Upper lobe of left lung (tissue), 6 donors: ENCODE data around the gene MYLK4. TPM values are rescaled to one million over a fixed set of nuclear protein-coding genes. Genes with fewer than 3 reads are reported as not detected.

Experiments
- ATAC-seq, 2 donors: fragments of 200-7000 bp; cut with Tn5 transposase; one replicate each; pipeline ENCODE4 v1.9.1; 2022; ENCODE audit warnings: mild to moderate bottlenecking in 2 of 2, moderate library complexity in 2 of 2; ENCODE audit not compliant: low FRiP score in 2 of 2
- DNase-seq, 2 donors: peaks; one replicate each; pipeline ENCODE4 v3.0.0-alpha.2; 2019 to 2020
- H3K27ac ChIP-seq, 4 donors: fragments of 200-600 bp; sonication (generic); one replicate each; pipeline ENCODE4 v1.5.1; 2016 to 2019
- H3K27me3 ChIP-seq, 4 donors: fragments of 200-600 bp; sonication (generic); one replicate each; pipeline ENCODE4 v1.5.1; 2017 to 2019
- H3K36me3 ChIP-seq, 4 donors: fragments of 200-600 bp; sonication (generic); one replicate each; pipeline ENCODE4 v1.5.1; 2016 to 2019
- H3K4me1 ChIP-seq, 4 donors: fragments of 200-600 bp; sonication (generic); one replicate each; pipeline ENCODE4 v1.5.1; 2018 to 2019
- H3K4me3 ChIP-seq, 4 donors: fragments of 200-600 bp; sonication (generic); one replicate each; pipeline ENCODE4 v1.5.1; 2017 to 2019; ENCODE audit warnings: mild to moderate bottlenecking in 2 of 4, moderate library complexity in 1 of 4
- H3K9me3 ChIP-seq, 4 donors: fragments of 200-600 bp; sonication (generic); one replicate each; pipeline ENCODE4 v1.5.1; 2018 to 2019
- CTCF ChIP-seq, 6 experiments: fragments of 450-650 bp in 4 of 6; fragments of 200-600 bp in 2 of 6; sonication (generic) in 2 of 6; IDR thresholded peaks; one replicate each; pipeline ENCODE4 v1.5.1; 2016 to 2019; ENCODE audit warnings: antibody characterized with exemption in 6 of 6
- EP300 ChIP-seq, 4 donors: sonication (generic); formaldehyde crosslinking; IDR thresholded peaks; one replicate each; pipeline ENCODE4 v1.5.1; 2017; ENCODE audit warnings: antibody characterized with exemption in 4 of 4, control low read depth in 2 of 4
- POLR2A ChIP-seq, 4 donors: fragments of 450-650 bp; IDR thresholded peaks; one replicate each; pipeline ENCODE4 v1.5.1; 2016 to 2017; ENCODE audit warnings: antibody characterized with exemption in 4 of 4, mild to moderate bottlenecking in 2 of 4
- POLR2AphosphoS5 ChIP-seq, 2 donors: sonication (generic); formaldehyde crosslinking; IDR thresholded peaks; one replicate each; pipeline ENCODE4 v1.5.1; 2017; ENCODE audit warnings: antibody characterized with exemption in 2 of 2
- WGBS, 2 donors: methylation state at CpG; one replicate each; pipeline ENCODE4 v1.1.5; 2017 to 2018; 5-methylcytosine and 5-hydroxymethylcytosine counted together
- total RNA-seq, 6 donors: library from RNA; depleted of rRNA in 4 of 6; stranded (reverse); fragments of >200 nt in 4 of 6; gene quantifications; one replicate each; pipeline versions ENCODE4 v1.1.0 to v1.2.1, GENCODE V29; 2016 to 2021
- donor health status: DM: no; HTN: no; CAD: no; lungs with moderate emphysema.
- donor health status: DM: no; HTN: yes; CAD: no; lungs with severe emphysema.

The MYLK4 gene
- total RNA-seq, 6 donors from 2014 or later = 0.64 to 2.6 (median 1.2) TPM

- no peak for ATAC-seq
These were observed 22.7 kb upstream of the MYLK4 start for GRCh38 chr6:2773449-2773848.

GRCh38 chr6:2772840-2773239 is 22.1 kb upstream of the MYLK4 start:
- H3K4me1 ChIP-seq = peaks cover 27 to 38% (median 32%) of the 10 kb centered on the region in 4 donors
- no peak for ATAC-seq

More at GRCh38 chr6:2773449-2773848, 22.7 kb upstream of the MYLK4 start:
- Histone ChIP-seq H3K9me3 (no peaks in the 10 kb centered on the region), H3K27ac (no peak overlapping the region), H3K4me1 (peaks cover 24 to 32% (median 26%) of the 10 kb centered on the region in 4 donors), H3K27me3 (no peaks in the 10 kb centered on the region), H3K4me3 (no peak overlapping the region), H3K36me3 (peaks cover 0 to 41% (median 10%) of the 10 kb centered on the region in 4 donors)
- TF ChIP-seq POLR2AphosphoS5 (IDR thresholded peaks at IDR 0.05) (no peak), CTCF (IDR thresholded peaks at IDR 0.05) (no peak), POLR2A (IDR thresholded peaks at IDR 0.05) (no peak), EP300 (IDR thresholded peaks at IDR 0.05) (no peak)
- no peak for DNase-seq
- WGBS, 2 donors = 63 to 94% methylated on average over 3 of the region's 3 CpGs

GRCh38 chr6:2771079-2771478 is 20.4 kb upstream of the MYLK4 start:
- Histone ChIP-seq H3K36me3 (peaks cover 0 to 39% (median 10%) of the 10 kb centered on the region in 4 donors), H3K4me3 (no peak overlapping the region), H3K27ac (no peak overlapping the region), H3K9me3 (no peaks in the 10 kb centered on the region), H3K27me3 (no peaks in the 10 kb centered on the region), H3K4me1 (peaks cover 34 to 49% (median 45%) of the 10 kb centered on the region in 4 donors)
- TF ChIP-seq EP300 (IDR thresholded peaks at IDR 0.05) = no peak
- no peak for TF ChIP-seq POLR2A (IDR thresholded peaks at IDR 0.05)
- no peak for TF ChIP-seq CTCF (IDR thresholded peaks at IDR 0.05)
- no peak for TF ChIP-seq POLR2AphosphoS5 (IDR thresholded peaks at IDR 0.05)
- DNase-seq (no peak), ATAC-seq (no peak)
- 93 to 96% methylated on average over 3 to 4 of the region's 4 CpGs for WGBS, 2 donors

More at GRCh38 chr6:2772840-2773239, 22.1 kb upstream of the MYLK4 start:
- H3K9me3 ChIP-seq = no peaks in the 10 kb centered on the region
- no peak overlapping the region for H3K4me3 ChIP-seq
- DNase-seq = no peak
- no peak overlapping the region for H3K27ac ChIP-seq
- 69 to 79% methylated on average over 3 of the region's 3 CpGs for WGBS, 2 donors
- H3K36me3 ChIP-seq = peaks cover 0 to 41% (median 10%) of the 10 kb centered on the region in 4 donors
- no peaks in the 10 kb centered on the region for H3K27me3 ChIP-seq
- TF ChIP-seq POLR2A (IDR thresholded peaks at IDR 0.05) (no peak), CTCF (IDR thresholded peaks at IDR 0.05) (no peak), POLR2AphosphoS5 (IDR thresholded peaks at IDR 0.05) (no peak), EP300 (IDR thresholded peaks at IDR 0.05) (no peak)

GRCh38 chr6:2770171-2770570 is 19.4 kb upstream of the MYLK4 start:
- Histone ChIP-seq H3K4me3 (peak overlapping the region in 2 of 4 donors; percentile 9 to 26), H3K36me3 (peaks cover 0 to 32% (median 9%) of the 10 kb centered on the region in 4 donors), H3K4me1 (peaks cover 34 to 49% (median 45%) of the 10 kb centered on the region in 4 donors), H3K9me3 (no peaks in the 10 kb centered on the region), H3K27ac (peak overlapping the region in 3 of 4 donors; percentile 20 to 60 (median 39)), H3K27me3 (no peaks in the 10 kb centered on the region)
- ATAC-seq (no peak), DNase-seq (no peak)
- no peak for TF ChIP-seq CTCF (IDR thresholded peaks at IDR 0.05)
- TF ChIP-seq EP300 (IDR thresholded peaks at IDR 0.05) = no peak
- no peak for TF ChIP-seq POLR2A (IDR thresholded peaks at IDR 0.05)
- no peak for TF ChIP-seq POLR2AphosphoS5 (IDR thresholded peaks at IDR 0.05)
- WGBS, 2 donors = 42% methylated on average over 13 of the region's 13 CpGs

GRCh38 chr6:2768696-2769095 is 18.0 kb upstream of the MYLK4 start:
- DNase-seq (no peak), ATAC-seq (no peak)
- WGBS, 2 donors = 32 to 34% methylated on average over 6 of the region's 6 CpGs
- TF ChIP-seq POLR2A (IDR thresholded peaks at IDR 0.05) (no peak), POLR2AphosphoS5 (IDR thresholded peaks at IDR 0.05) (no peak), EP300 (IDR thresholded peaks at IDR 0.05) (no peak), CTCF (IDR thresholded peaks at IDR 0.05) (no peak)
- Histone ChIP-seq H3K27me3 (no peaks in the 10 kb centered on the region), H3K4me1 (peaks cover 38 to 54% (median 48%) of the 10 kb centered on the region in 4 donors), H3K27ac (peak overlapping the region in 2 of 4 donors; percentile 48 to 93), H3K36me3 (peaks cover 0 to 18% (median 2%) of the 10 kb centered on the region in 4 donors), H3K9me3 (no peaks in the 10 kb centered on the region), H3K4me3 (peak overlapping the region in 2 of 4 donors; percentile 82 to 96)
